ENCODE measurements around the gene POU6F2. TPM values are rescaled to one million over a fixed set of nuclear protein-coding genes. Genes with fewer than 3 reads are reported as not detected.

The POU6F2 gene
- polyA plus RNA-seq, 2 of the 4 experiments (the other 2 are of a cell fraction) = not detected

GRCh38 chr7:39022796-39023195, 45.1 kb downstream of the POU6F2 start:
- no peak for TF ChIP-seq HOXB13 (CRISPR knock-in tag; IDR thresholded peaks at IDR 0.05; ENCODE audit: low read depth)
- no peak for TF ChIP-seq POLR2AphosphoS2 (conservative IDR thresholded peaks at IDR 0.05; ENCODE audit: low read length)
- TF ChIP-seq BHLHE40 (IDR thresholded peaks at IDR 0.05; ENCODE audit: low read depth, low read length) = no peak
- TF ChIP-seq REST (IDR thresholded peaks at IDR 0.05) = no peak
- no peak for TF ChIP-seq NPAS2 (CRISPR knock-in tag; IDR thresholded peaks at IDR 0.05; ENCODE audit: borderline replicate concordance)
- no peak for TF ChIP-seq MAFK (IDR thresholded peaks at IDR 0.05; ENCODE audit: partially characterized antibody)
- TF ChIP-seq SMC3 (IDR thresholded peaks at IDR 0.05) = no peak
- TF ChIP-seq FOXS1 (CRISPR knock-in tag; IDR thresholded peaks at IDR 0.05) = no peak
- TF ChIP-seq ELK1 (IDR thresholded peaks at IDR 0.05; ENCODE audit: low read depth, low read length) = no peak
- TF ChIP-seq MAZ (IDR thresholded peaks at IDR 0.05; ENCODE audit: borderline replicate concordance, low read depth, low read length) = no peak
- TF ChIP-seq PHF8 (IDR thresholded peaks at IDR 0.05; ENCODE audit: borderline replicate concordance, low read depth) = no peak
- TF ChIP-seq JUN (IDR thresholded peaks at IDR 0.05) = no peak
- ATAC-seq (no peak), DNase-seq (ENCODE audit: low read depth in 1 of 2, low spot score in 1 of 2) (no peak), FAIRE-seq (no peak)
- WGBS (ENCODE audit: missing lambda C conversion rate) = 20% methylated on average over 2 of the region's 2 CpGs
- no peak overlapping the region for H3K27ac ChIP-seq
- ChIA-PET CTCF (interaction anchor here (0.6 to 0.7 kb wide), 2 partner anchors 9 to 50 kb away, joined by 3 to 4 read pairs; no protein-coding TSS in a partner anchor), POLR2A (no interaction called here)
- no peak overlapping the region for H3K4me2 ChIP-seq
- H3K4me1 ChIP-seq = no peaks in the 10 kb centered on the region
- no peak overlapping the region for H3K4me3 ChIP-seq
- no peaks in the 10 kb centered on the region for H3K9me3 ChIP-seq

- no peak for DNase-seq (ENCODE audit: low read depth in 1 of 2, low spot score in 1 of 2)
- Histone ChIP-seq H3K9me3 (no peaks in the 10 kb centered on the region), H3K27ac (no peak overlapping the region), H3K4me1 (no peaks in the 10 kb centered on the region), H3K4me2 (no peak overlapping the region), H3K4me3 (no peak overlapping the region)
- WGBS (ENCODE audit: missing lambda C conversion rate) = 2% methylated on average over 4 of the region's 4 CpGs
- TF ChIP-seq RNF2 (IDR thresholded peaks at IDR 0.05; ENCODE audit: borderline replicate concordance, low read depth) (no peak), NFE2L2 (conservative IDR thresholded peaks at IDR 0.05; ENCODE audit: low read length) (no peak), MAX (IDR thresholded peaks at IDR 0.05) (no peak), HDAC2 (IDR thresholded peaks at IDR 0.05) (no peak), HOXB5 (CRISPR knock-in tag; IDR thresholded peaks at IDR 0.05) (no peak), NPAS2 (CRISPR knock-in tag; IDR thresholded peaks at IDR 0.05; ENCODE audit: borderline replicate concordance) (no peak), REST (IDR thresholded peaks at IDR 0.05) (no peak), ESRRA (IDR thresholded peaks at IDR 0.05; ENCODE audit: borderline replicate concordance, low read length) (no peak), MYC (IDR thresholded peaks at IDR 0.05; ENCODE audit: borderline replicate concordance, low read length) (no peak), RFX5 (IDR thresholded peaks at IDR 0.05) (no peak), TFCP2L1 (CRISPR knock-in tag; IDR thresholded peaks at IDR 0.05) (no peak), USF2 (IDR thresholded peaks at IDR 0.05) (no peak), ZC3H11A (IDR thresholded peaks at IDR 0.05) (no peak), CBX8 (IDR thresholded peaks at IDR 0.05) (no peak), ZNF302 (CRISPR knock-in tag; IDR thresholded peaks at IDR 0.05) (no peak), GATA3 (IDR thresholded peaks at IDR 0.05; ENCODE audit: borderline replicate concordance) (no peak)
- ATAC-seq = no peak
- POLR2A ChIA-PET = no interaction called here
- no peak for FAIRE-seq
- CTCF ChIA-PET = no interaction called here
Observed at GRCh38 chr7:39027491-39027890, 49.8 kb downstream of the POU6F2 start.
